ENCODE results near the gene VIPR2. TPM values are rescaled to one million over a fixed set of nuclear protein-coding genes. Genes with fewer than 3 reads are reported as not detected.

VIPR2 gene
- total RNA-seq, 4 donors from 2014 or later = 0.38 to 2.4 (median 0.56) TPM

DNA sequence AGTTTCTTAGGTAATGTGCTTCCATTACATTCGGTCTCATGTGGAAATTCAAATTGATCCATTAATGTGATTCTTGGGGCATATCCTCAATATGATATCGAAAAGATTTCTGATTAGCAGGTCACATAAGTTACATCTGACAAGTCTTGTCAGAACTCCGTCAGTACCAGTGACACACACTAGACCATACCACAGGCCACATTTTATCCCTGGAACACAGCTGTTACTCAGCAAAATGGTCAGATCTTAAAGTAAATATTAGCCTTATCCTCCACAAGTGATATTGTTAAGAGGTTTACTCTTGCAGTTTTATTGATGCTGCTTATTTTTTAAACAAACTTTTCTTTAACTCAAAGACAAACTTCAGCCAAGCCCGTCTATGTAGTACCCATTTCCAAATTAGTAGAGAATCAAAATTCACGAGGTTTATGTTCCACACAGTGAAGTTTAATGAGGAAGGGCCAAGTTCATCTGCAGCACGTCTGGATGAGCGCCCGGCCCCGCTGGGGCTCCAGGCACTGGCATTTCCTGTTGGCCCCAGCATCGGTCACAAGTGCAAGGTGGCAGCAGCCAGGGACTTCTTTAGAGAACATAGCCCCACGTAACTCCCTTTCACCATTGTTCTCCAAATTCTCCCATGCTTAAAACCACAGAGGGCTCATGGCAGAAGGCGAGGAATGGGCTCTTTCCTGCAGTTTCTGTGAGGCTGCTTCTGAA is 132.2 kb downstream of the VIPR2 start:
- TF ChIP-seq, protein P1, sequence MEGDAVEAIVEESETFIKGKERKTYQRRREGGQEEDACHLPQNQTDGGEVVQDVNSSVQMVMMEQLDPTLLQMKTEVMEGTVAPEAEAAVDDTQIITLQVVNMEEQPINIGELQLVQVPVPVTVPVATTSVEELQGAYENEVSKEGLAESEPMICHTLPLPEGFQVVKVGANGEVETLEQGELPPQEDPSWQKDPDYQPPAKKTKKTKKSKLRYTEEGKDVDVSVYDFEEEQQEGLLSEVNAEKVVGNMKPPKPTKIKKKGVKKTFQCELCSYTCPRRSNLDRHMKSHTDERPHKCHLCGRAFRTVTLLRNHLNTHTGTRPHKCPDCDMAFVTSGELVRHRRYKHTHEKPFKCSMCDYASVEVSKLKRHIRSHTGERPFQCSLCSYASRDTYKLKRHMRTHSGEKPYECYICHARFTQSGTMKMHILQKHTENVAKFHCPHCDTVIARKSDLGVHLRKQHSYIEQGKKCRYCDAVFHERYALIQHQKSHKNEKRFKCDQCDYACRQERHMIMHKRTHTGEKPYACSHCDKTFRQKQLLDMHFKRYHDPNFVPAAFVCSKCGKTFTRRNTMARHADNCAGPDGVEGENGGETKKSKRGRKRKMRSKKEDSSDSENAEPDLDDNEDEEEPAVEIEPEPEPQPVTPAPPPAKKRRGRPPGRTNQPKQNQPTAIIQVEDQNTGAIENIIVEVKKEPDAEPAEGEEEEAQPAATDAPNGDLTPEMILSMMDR (IDR thresholded peaks at IDR 0.05; ENCODE audit: low read depth) = no peak

DNA sequence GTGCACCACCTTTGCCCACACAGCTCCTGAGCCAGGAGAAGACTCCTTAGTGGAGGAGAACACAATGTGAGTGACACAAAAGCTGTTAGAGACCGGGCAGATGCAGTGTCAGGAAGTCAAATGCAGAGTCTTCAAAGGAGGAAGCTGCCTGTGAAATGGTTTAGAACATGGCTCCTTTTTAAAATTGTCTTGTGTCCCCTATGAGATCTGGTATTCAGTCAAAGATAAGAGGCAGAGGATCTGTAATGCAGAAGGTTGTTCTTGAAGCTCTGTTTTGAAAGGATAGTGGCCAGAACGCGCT is 133.0 kb downstream of the VIPR2 start:
- TF ChIP-seq, protein P1 (IDR thresholded peaks at IDR 0.05; ENCODE audit: low read depth) = no peak

DNA sequence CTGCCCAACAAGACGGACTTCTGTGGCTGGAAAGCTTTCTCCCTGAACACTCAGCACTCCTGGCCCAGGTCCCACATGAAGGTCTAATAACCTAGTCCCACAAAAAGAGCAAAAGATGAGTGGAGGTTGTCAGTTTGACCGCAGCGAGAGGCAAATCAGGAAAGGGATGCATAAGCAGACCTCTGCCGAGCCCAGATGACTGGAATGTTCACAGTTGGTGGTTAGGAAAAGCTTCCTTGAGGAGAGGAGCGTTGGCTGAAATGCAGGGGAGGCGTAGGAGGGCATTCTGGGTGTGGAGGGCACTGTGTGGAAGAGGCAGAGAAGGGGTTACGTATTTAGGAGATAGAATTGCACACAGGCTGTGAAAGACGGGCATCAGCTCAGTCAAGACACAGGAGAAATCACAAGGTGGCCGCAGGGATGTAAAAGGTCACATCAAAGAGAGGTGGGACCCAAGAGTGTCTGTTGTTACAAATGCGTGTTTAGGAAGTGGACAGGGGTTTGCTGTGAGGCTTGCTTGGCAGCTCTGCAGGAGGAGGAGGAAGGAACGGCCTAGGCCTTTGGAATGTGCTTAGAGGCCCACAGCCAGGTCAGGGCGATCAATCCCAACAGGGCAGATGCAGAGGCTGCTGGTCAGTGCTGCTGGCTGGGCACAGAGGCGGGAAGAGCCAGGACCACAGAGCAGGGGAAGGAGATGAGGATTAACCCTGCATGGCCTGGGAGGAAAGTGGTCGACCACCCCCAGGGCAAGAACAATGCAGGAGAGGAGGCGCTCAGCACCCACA is 133.5 kb downstream of the VIPR2 start:
- TF ChIP-seq, protein P1 (IDR thresholded peaks at IDR 0.05; ENCODE audit: low read depth) = no peak

DNA sequence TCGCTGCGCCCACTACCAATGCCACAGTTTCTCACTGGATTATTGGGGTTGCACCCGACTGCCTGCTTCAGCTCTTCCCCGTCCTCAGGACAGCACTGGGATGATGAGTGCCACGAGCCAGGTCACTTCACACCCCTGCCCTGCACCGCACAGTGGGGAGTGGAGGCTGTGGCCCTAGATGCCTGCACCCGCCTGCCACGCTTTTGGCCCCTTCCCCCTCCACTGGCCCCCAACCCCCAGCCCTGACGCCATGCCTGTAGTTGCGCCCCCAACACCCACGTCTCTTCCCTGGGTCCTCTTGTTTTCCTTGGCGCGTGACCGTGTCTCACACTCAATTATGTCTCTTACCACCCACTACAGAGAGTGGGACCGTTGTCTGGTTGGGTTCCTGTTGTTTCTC is 134.3 kb downstream of the VIPR2 start:
- TF ChIP-seq, protein P1 (IDR thresholded peaks at IDR 0.05; ENCODE audit: low read depth) = no peak

DNA sequence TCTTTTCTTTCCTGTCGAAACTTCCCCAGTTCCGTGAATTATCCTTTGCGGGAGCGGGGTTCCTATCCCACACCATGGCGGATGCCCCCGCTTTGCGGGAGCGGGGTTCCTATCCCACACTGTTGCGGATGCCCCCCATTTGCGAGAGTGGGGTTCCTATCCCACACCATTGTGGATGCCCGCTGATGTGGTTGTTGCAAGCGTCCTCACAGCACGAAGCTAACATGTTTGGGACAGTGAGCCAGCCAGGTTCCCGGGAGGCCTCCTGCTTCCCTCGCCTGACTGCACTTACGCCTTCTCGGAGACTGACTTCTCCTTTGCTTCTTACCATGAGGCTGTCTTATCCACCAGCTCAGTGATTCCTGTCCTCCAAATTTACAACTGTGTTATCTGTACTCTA is 134.7 kb downstream of the VIPR2 start:
- TF ChIP-seq, protein P1 (IDR thresholded peaks at IDR 0.05; ENCODE audit: low read depth) = no peak

DNA sequence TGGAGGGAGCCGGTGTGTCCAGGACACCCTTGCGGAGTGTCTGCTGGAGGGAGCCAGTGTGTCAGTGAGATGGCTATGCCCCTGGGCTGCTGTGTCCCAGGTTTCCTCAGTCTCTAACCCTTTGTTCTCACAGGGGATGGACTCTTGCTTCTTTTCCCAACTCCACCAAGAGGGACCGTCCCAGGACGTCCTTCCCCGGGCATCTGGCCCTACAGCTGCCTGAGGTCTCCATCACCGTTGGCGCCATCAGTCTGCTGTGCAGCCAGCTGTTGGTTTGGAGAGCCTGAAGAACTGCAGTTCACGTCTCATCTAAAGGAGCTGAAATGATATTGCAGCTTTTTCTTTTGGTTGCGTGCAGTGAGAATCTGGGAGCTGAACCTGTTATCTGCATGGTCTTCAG is 136.2 kb downstream of the VIPR2 start:
- TF ChIP-seq, protein P1 (IDR thresholded peaks at IDR 0.05; ENCODE audit: low read depth) = no peak

DNA sequence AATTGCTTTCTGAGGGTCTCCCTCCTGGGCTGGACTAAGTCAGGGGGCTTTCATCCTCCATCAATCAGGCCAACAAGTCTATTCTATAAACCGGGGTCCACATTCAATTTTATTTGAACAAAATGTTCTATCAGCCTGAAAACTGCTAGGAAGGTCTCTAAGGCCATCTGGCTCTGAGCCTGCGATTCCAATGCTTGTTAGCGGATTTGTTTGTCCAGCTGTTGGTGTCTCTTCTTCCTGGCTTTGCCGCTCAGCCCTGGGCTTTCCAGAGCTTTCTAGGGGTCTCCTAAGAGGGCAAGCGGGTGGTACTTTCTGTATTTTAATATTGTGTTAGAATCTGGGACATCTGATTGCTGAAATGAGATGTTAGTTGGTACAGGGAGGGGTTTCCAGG is 136.7 kb downstream of the VIPR2 start:
- TF ChIP-seq, protein P1 (IDR thresholded peaks at IDR 0.05; ENCODE audit: low read depth) = no peak

All from subcutaneous adipose tissue (tissue), 4 donors.